ENCODE data around the gene PITPNC1.
"Not testable (repeated sequence)": the region's sequence is repeated elsewhere in the genome, so short reads cannot be mapped to it uniquely, and the experiment has no call there.

The PITPNC1 gene

GRCh38 chr17:67500261-67500660, 123.2 kb downstream of the PITPNC1 start:
- no peak for DNase-seq (ENCODE audit: low read depth, low spot score)
- no peak overlapping the region for H3K27ac ChIP-seq

GRCh38 chr17:67500677-67501300, 123.7 kb downstream of the PITPNC1 start:
- no peak for DNase-seq (ENCODE audit: low read depth, low spot score)
- H3K27ac ChIP-seq = no peak overlapping the region

GRCh38 chr17:67502151-67502550, 125.1 kb downstream of the PITPNC1 start:
- no peak overlapping the region for H3K27ac ChIP-seq
- DNase-seq (ENCODE audit: low read depth, low spot score) = no peak

GRCh38 chr17:67503184-67503583, 126.1 kb downstream of the PITPNC1 start:
- no peak overlapping the region for H3K27ac ChIP-seq
- DNase-seq (ENCODE audit: low read depth, low spot score) = peak; percentile 34

- no peak for DNase-seq (ENCODE audit: low read depth, low spot score)
These were observed 126.7 kb downstream of the PITPNC1 start for GRCh38 chr17:67503739-67504138.

GRCh38 chr17:67504182-67504581, 127.1 kb downstream of the PITPNC1 start:
- H3K27ac ChIP-seq = no peak overlapping the region
- no peak for DNase-seq (ENCODE audit: low read depth, low spot score)

More at GRCh38 chr17:67503739-67504138, 126.7 kb downstream of the PITPNC1 start:
- no peak overlapping the region for H3K27ac ChIP-seq

- H3K27ac ChIP-seq = no peak overlapping the region
- peak; percentile 22 for DNase-seq (ENCODE audit: low read depth, low spot score)
These were observed 129.9 kb downstream of the PITPNC1 start for GRCh38 chr17:67506966-67507365.

GRCh38 chr17:67509390-67510287, 132.6 kb downstream of the PITPNC1 start:
- DNase-seq (ENCODE audit: low read depth, low spot score) = no peak
- no peak overlapping the region for H3K27ac ChIP-seq

GRCh38 chr17:67511012-67511411, 133.9 kb downstream of the PITPNC1 start:
- no peak for DNase-seq (ENCODE audit: low read depth, low spot score)
- no peak overlapping the region for H3K27ac ChIP-seq

- no peak for DNase-seq (ENCODE audit: low read depth, low spot score)
- no peak overlapping the region for H3K27ac ChIP-seq
These were observed 134.7 kb downstream of the PITPNC1 start for GRCh38 chr17:67511804-67512203.

- DNase-seq (ENCODE audit: low read depth, low spot score) = no peak
- no peak overlapping the region for H3K27ac ChIP-seq
These were observed 137.9 kb downstream of the PITPNC1 start for GRCh38 chr17:67514998-67515397.

- no peak for DNase-seq (ENCODE audit: low read depth, low spot score)
- H3K27ac ChIP-seq = no peak overlapping the region
These were observed 138.5 kb downstream of the PITPNC1 start for GRCh38 chr17:67515490-67516083.

GRCh38 chr17:67516571-67516970, 139.5 kb downstream of the PITPNC1 start:
- H3K27ac ChIP-seq; DNase-seq (ENCODE audit: low read depth, low spot score): not testable (repeated sequence)

GRCh38 chr17:67517325-67517724, 140.2 kb downstream of the PITPNC1 start:
- H3K27ac ChIP-seq = no peak overlapping the region
- no peak for DNase-seq (ENCODE audit: low read depth, low spot score)

- no peak overlapping the region for H3K27ac ChIP-seq
- DNase-seq (ENCODE audit: low read depth, low spot score) = no peak
These were observed 141.8 kb downstream of the PITPNC1 start for GRCh38 chr17:67518876-67519275.

- H3K27ac ChIP-seq = no peak overlapping the region
These were observed 142.7 kb downstream of the PITPNC1 start for GRCh38 chr17:67519801-67520251.

GRCh38 chr17:67520252-67520906, 143.3 kb downstream of the PITPNC1 start:
- no peak overlapping the region for H3K27ac ChIP-seq
- DNase-seq (ENCODE audit: low read depth, low spot score) = no peak

More at GRCh38 chr17:67519801-67520251, 142.7 kb downstream of the PITPNC1 start:
- no peak for DNase-seq (ENCODE audit: low read depth, low spot score)

- no peak for DNase-seq (ENCODE audit: low read depth, low spot score)
- no peak overlapping the region for H3K27ac ChIP-seq
These were observed 144.1 kb downstream of the PITPNC1 start for GRCh38 chr17:67520916-67521774.

GRCh38 chr17:67521775-67522069, 144.6 kb downstream of the PITPNC1 start:
- H3K27ac ChIP-seq = no peak overlapping the region
- DNase-seq (ENCODE audit: low read depth, low spot score) = no peak

GRCh38 chr17:67523101-67523500, 146.0 kb downstream of the PITPNC1 start:
- H3K27ac ChIP-seq = no peak overlapping the region
- DNase-seq (ENCODE audit: low read depth, low spot score) = no peak

Measured in epithelial cell of prostate (primary cell).